Measurements from ENCODE around the gene FOXO6.

- TF ChIP-seq POLR2A (IDR thresholded peaks at IDR 0.05; ENCODE audit: low read depth, low read length) (no peak), POLR2AphosphoS5 (IDR thresholded peaks at IDR 0.05; ENCODE audit: low read depth, low read length) (no peak), TAF1 (IDR thresholded peaks at IDR 0.05; ENCODE audit: low read depth, low read length) (no peak), SPI1 (IDR thresholded peaks at IDR 0.05; ENCODE audit: low read depth, low read length) (no peak), POU2F2 (IDR thresholded peaks at IDR 0.05; ENCODE audit: low read depth, low read length) (no peak), PAX5 (IDR thresholded peaks at IDR 0.05; ENCODE audit: insufficient read depth, low read length, severe bottlenecking) (no peak)
Measured at GRCh38 chr1:41390166-41390565, 28.9 kb downstream of the FOXO6 start.

Measured in GM12891 (cell line).